ENCODE data around the gene TOP2A. TPM values are rescaled to one million over a fixed set of nuclear protein-coding genes. Genes with fewer than 3 reads are reported as not detected.
A peak's percentile ranks its signal among the peaks of the same experiment; 100 is the strongest.

The TOP2A gene
- total and polyA plus RNA-seq, 9 of the 15 experiments (the other 6 are each of a cell fraction or from before 2014, with no cell fraction given) = 133 to 347 (median 259) TPM

DNA sequence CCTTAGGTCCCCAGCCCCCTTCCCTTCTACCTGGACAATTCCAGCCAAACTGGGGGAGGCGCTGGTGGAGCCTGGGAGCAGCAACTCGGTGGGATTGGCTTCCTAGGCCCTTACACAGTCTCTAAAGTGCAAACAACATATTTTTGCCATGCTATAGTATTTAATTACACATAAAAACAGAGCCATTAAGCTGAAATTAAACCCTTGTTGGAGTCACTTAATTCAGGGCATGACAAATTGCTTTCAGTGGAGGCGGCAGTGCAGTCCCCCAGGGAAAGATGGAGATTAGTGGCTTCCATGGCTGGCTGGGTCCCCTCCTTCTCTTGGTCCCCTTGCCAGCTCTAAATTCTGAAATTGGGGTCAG is 42.9 kb upstream of the TOP2A start:
- intact Hi-C loops (cut with micrococcal nuclease) = no loop called here
- in situ Hi-C loops (cut with MboI) = no loop called here
- H3K4me3 ChIP-seq = no peak overlapping the region
- FAIRE-seq (no peak), DNase-seq (ENCODE audit: extremely low read depth in 1 of 4, low spot score in 3 of 4) (no peak), ATAC-seq (no peak)
- no peaks in the 10 kb centered on the region; a peak in 1 of 5 replicates for H3K27me3 ChIP-seq (ENCODE audit: control insufficient read depth in 2 of 2, insufficient read depth in 2 of 2, low read length in 2 of 2)
- no peaks in the 10 kb centered on the region for H3K9me1 ChIP-seq (ENCODE audit: control insufficient read depth, insufficient read depth, low read length)
- POLR2A ChIA-PET = interaction anchor here (0.7 to 1.5 kb wide), 8 partner anchors 9 to 100 kb away, joined by 3 to 7 read pairs (median 5); no protein-coding TSS in a partner anchor
- no peak for TF ChIP-seq BRD9 (IDR thresholded peaks at IDR 0.05; ENCODE audit: low read depth, partially characterized antibody)
- no peak for TF ChIP-seq KAT2B (IDR thresholded peaks at IDR 0.05; ENCODE audit: low read depth, low read length)
- no peak for TF ChIP-seq GABPB1 (CRISPR knock-in tag; IDR thresholded peaks at IDR 0.05)
- H3K36me3 ChIP-seq (ENCODE audit: control insufficient read depth, insufficient read depth, low read length) = peaks cover 10% of the 10 kb centered on the region; the same call in 1 of the 3 replicates
- H3K4me2 ChIP-seq (ENCODE audit: insufficient read depth, low read length) = no peak overlapping the region
- H3K4me1 ChIP-seq (replicated peaks in 1 of 2; ENCODE audit: control insufficient read depth in 2 of 2, insufficient read depth in 2 of 2, low read length in 2 of 2) = peaks cover 0 to 24% of the 10 kb centered on the region in 2 experiments; a peak in 3 of 5 replicates
- H3K79me2 ChIP-seq (ENCODE audit: control insufficient read depth, insufficient read depth, low read length) = no peaks in the 10 kb centered on the region
- 55% methylated on average over 3 of the region's 3 CpGs for WGBS (ENCODE audit: insufficient coverage, low coverage, missing lambda C conversion rate)
- H3K9ac ChIP-seq (ENCODE audit: insufficient read depth in 1 of 2, low read depth in 2 of 2, low read length in 2 of 2) = no peak overlapping the region
- no peak overlapping the region for H2AFZ ChIP-seq (ENCODE audit: low read depth, low read length)
- CTCF ChIA-PET (ENCODE audit: low intra/inter-chr PET ratio) = no interaction called here
- no peaks in the 10 kb centered on the region for H3K9me3 ChIP-seq (replicated peaks; ENCODE audit: control insufficient read depth, insufficient read depth, low read depth, low read length)
- no TSS peak for BruUV-seq (replicated peaks)
- H4K20me1 ChIP-seq (replicated peaks; ENCODE audit: control insufficient read depth, insufficient read depth, low read length) = no peaks in the 10 kb centered on the region
- H3K27ac ChIP-seq (ENCODE audit: extremely low read depth, low read depth, low read length) = no peak overlapping the region

- peaks cover 10% of the 10 kb centered on the region; the same call in 1 of the 3 replicates for H3K36me3 ChIP-seq (ENCODE audit: control insufficient read depth, insufficient read depth, low read length)
- no peaks in the 10 kb centered on the region for H3K9me1 ChIP-seq (ENCODE audit: control insufficient read depth, insufficient read depth, low read length)
- H3K4me2 ChIP-seq (ENCODE audit: insufficient read depth, low read length) = no peak overlapping the region
- peak overlapping the region in 1 of 2 experiments; percentile 65; a peak in 2 of 4 replicates for H3K9ac ChIP-seq (ENCODE audit: insufficient read depth in 1 of 2, low read depth in 2 of 2, low read length in 2 of 2)
- H3K4me3 ChIP-seq = no peak overlapping the region
- no peaks in the 10 kb centered on the region for H3K9me3 ChIP-seq (replicated peaks; ENCODE audit: control insufficient read depth, insufficient read depth, low read depth, low read length)
- no peaks in the 10 kb centered on the region for H4K20me1 ChIP-seq (replicated peaks; ENCODE audit: control insufficient read depth, insufficient read depth, low read length)
- peaks cover 0 to 24% of the 10 kb centered on the region in 2 experiments; a peak in 3 of 5 replicates for H3K4me1 ChIP-seq (replicated peaks in 1 of 2; ENCODE audit: control insufficient read depth in 2 of 2, insufficient read depth in 2 of 2, low read length in 2 of 2)
- in situ Hi-C loops (cut with MboI) (no loop called here), intact Hi-C loops (cut with micrococcal nuclease) (no loop called here)
- no peaks in the 10 kb centered on the region; a peak in 1 of 5 replicates for H3K27me3 ChIP-seq (ENCODE audit: control insufficient read depth in 2 of 2, insufficient read depth in 2 of 2, low read length in 2 of 2)
- CTCF ChIA-PET (ENCODE audit: low intra/inter-chr PET ratio) = no interaction called here
- ATAC-seq (no peak), DNase-seq (ENCODE audit: extremely low read depth in 1 of 4, low spot score in 3 of 4) (no peak), FAIRE-seq (no peak)
- H2AFZ ChIP-seq (ENCODE audit: low read depth, low read length) = no peak overlapping the region
- no peaks in the 10 kb centered on the region for H3K79me2 ChIP-seq (ENCODE audit: control insufficient read depth, insufficient read depth, low read length)
- no TSS peak for BruUV-seq (replicated peaks)
- 43% methylated on average over 6 of the region's 8 CpGs for WGBS (ENCODE audit: insufficient coverage, low coverage, missing lambda C conversion rate)
- POLR2A ChIA-PET = interaction anchor here (0.7 to 1.5 kb wide), 6 partner anchors 8 to 73 kb away, joined by 3 to 7 read pairs (median 6); no protein-coding TSS in a partner anchor
- no peak overlapping the region; the same call in 2 of the 3 replicates for H3K27ac ChIP-seq (ENCODE audit: extremely low read depth, low read depth, low read length)
- TF ChIP-seq NCOA4 (IDR thresholded peaks at IDR 0.05; ENCODE audit: partially characterized antibody) (no peak), BCLAF1 (IDR thresholded peaks at IDR 0.05; ENCODE audit: borderline replicate concordance in 1 of 2, control insufficient read depth in 1 of 2, low read depth in 2 of 2, low read length in 1 of 2) (no peak), NFYB (IDR thresholded peaks at IDR 0.05; ENCODE audit: extremely low read depth, insufficient read length) (no peak)
These were observed 42.2 kb upstream of the TOP2A start for GRCh38 chr17:40459636-40460603.
